ENCODE data around the gene SLC29A1. TPM values are rescaled to one million over a fixed set of nuclear protein-coding genes. Genes with fewer than 3 reads are reported as not detected.
A peak's percentile ranks its signal among the peaks of the same experiment; 100 is the strongest.
"Not testable (repeated sequence)": the region's sequence is repeated elsewhere in the genome, so short reads cannot be mapped to it uniquely, and the experiment has no call there.

Gene SLC29A1
- total and polyA plus RNA-seq, 4 donors: 16.1 to 51.8 (median 27.2) TPM

DNA sequence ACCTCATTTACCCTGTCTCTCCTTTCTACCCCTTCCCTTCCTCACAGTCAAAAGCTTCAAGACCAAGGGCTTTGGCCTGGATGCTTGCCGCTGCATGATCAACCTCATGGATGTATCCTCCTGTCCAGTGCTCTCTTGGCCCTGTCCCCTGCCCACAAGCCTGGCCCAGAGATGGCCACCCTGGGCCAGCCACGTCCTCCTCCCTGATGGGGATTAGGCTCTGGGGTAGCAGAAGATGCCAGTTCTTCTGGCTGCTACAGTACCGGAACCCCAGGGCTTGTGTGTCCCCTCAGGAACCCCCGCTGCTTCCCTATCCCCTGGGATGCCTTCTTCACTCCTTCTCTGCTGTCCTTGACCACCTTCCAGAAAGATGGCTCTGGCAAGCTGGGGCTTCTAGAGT is 42.5 kb upstream of the SLC29A1 start:
- DNase-seq (ENCODE audit: low read depth in 4 of 6, low spot score in 6 of 6): no peak
- no peaks in the 10 kb centered on the region for H3K27me3 ChIP-seq (ENCODE audit: control insufficient read depth, insufficient read depth, low read length)
- peaks cover 2% of the 10 kb centered on the region for H3K4me1 ChIP-seq (ENCODE audit: control insufficient read depth, insufficient read depth, low read length)
- 89% methylated on average over 4 of the region's 4 CpGs for WGBS (ENCODE audit: insufficient coverage)
- no peak overlapping the region for H3K4me3 ChIP-seq (ENCODE audit: low read depth, low read length)
- no peaks in the 10 kb centered on the region for H3K9me3 ChIP-seq (ENCODE audit: control insufficient read depth, insufficient read depth, low read length)
- H3K27ac ChIP-seq (ENCODE audit: low read depth, low read length): no peak overlapping the region
- no peaks in the 10 kb centered on the region for H3K36me3 ChIP-seq (ENCODE audit: control insufficient read depth, insufficient read depth, low read length)

DNA sequence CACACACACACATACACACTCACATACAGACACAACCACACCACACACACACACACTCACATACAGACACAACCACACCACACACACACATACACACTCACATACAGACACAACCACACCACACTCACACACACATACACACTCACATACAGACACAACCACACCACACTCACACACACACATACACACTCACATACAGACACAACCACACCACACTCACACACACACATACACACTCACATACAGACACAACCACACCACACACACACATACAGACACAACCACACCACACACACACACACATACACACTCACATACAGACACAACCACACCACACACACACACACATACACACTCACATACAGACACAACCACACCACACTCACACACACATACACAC is 41.6 kb upstream of the SLC29A1 start:
- not testable (repeated sequence) for H3K36me3 ChIP-seq (ENCODE audit: control insufficient read depth, insufficient read depth, low read length); DNase-seq (ENCODE audit: low read depth in 4 of 6, low spot score in 6 of 6); H3K27ac ChIP-seq (ENCODE audit: low read depth, low read length); H3K4me3 ChIP-seq (ENCODE audit: low read depth, low read length); H3K4me1 ChIP-seq (ENCODE audit: control insufficient read depth, insufficient read depth, low read length); H3K27me3 ChIP-seq (ENCODE audit: control insufficient read depth, insufficient read depth, low read length); H3K9me3 ChIP-seq (ENCODE audit: control insufficient read depth, insufficient read depth, low read length)

DNA sequence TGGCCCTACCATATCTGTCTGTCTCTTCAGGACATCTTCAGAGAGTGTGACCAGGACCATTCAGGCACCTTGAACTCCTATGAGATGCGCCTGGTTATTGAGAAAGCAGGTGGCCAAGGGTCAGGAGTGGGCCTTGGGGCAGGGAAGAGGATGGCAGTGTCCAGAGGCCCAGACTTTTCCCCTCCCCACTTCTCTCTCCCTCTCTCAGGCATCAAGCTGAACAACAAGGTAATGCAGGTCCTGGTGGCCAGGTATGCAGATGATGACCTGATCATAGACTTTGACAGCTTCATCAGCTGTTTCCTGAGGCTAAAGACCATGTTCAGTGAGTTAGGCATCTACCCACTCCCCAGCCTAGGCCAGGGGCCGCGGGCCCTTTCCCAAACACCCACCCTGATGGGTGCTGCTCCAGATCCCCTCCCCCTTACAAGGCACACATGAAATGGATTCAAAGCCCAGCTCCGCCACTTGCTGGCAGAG is 40.4 kb upstream of the SLC29A1 start:
- Histone ChIP-seq H3K4me1 (ENCODE audit: control insufficient read depth, insufficient read depth, low read length) (peaks cover 8% of the 10 kb centered on the region), H3K27ac (ENCODE audit: low read depth, low read length) (no peak overlapping the region), H3K36me3 (ENCODE audit: control insufficient read depth, insufficient read depth, low read length) (no peaks in the 10 kb centered on the region), H3K9me3 (ENCODE audit: control insufficient read depth, insufficient read depth, low read length) (no peaks in the 10 kb centered on the region), H3K27me3 (ENCODE audit: control insufficient read depth, insufficient read depth, low read length) (no peaks in the 10 kb centered on the region), H3K4me3 (ENCODE audit: low read depth, low read length) (no peak overlapping the region)
- no peak for DNase-seq (ENCODE audit: low read depth in 4 of 6, low spot score in 6 of 6)
- WGBS (ENCODE audit: insufficient coverage): 85% methylated on average over 2 of the region's 4 CpGs

DNA sequence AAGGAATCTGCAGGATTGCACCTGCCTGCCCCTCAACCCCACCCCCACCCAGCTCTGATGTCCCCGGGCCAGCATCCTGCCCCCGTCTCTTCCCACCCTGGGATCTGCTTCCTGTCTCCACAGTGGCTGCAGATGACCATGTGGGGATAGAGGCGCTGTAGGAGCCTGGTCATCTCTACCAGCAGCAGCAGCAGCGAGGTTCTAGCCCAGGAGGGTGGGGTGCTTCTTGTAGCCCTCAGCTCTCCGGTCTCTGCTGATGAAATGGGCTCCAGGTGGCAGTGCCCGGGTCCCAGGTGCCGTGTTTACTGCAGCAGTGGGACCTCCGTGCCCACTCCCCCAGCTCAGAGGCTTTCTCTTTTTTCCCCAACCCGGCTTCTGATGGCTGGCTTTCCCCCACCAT is 39.6 kb upstream of the SLC29A1 start:
- H3K4me3 ChIP-seq (ENCODE audit: low read depth, low read length): no peak overlapping the region
- 78% methylated on average over 6 of the region's 9 CpGs for WGBS (ENCODE audit: insufficient coverage)
- H3K36me3 ChIP-seq (ENCODE audit: control insufficient read depth, insufficient read depth, low read length): no peaks in the 10 kb centered on the region
- no peaks in the 10 kb centered on the region for H3K9me3 ChIP-seq (ENCODE audit: control insufficient read depth, insufficient read depth, low read length)
- no peaks in the 10 kb centered on the region for H3K27me3 ChIP-seq (ENCODE audit: control insufficient read depth, insufficient read depth, low read length)
- H3K4me1 ChIP-seq (ENCODE audit: control insufficient read depth, insufficient read depth, low read length): peaks cover 8% of the 10 kb centered on the region
- DNase-seq (ENCODE audit: low read depth in 4 of 6, low spot score in 6 of 6): no peak
- H3K27ac ChIP-seq (ENCODE audit: low read depth, low read length): no peak overlapping the region

DNA sequence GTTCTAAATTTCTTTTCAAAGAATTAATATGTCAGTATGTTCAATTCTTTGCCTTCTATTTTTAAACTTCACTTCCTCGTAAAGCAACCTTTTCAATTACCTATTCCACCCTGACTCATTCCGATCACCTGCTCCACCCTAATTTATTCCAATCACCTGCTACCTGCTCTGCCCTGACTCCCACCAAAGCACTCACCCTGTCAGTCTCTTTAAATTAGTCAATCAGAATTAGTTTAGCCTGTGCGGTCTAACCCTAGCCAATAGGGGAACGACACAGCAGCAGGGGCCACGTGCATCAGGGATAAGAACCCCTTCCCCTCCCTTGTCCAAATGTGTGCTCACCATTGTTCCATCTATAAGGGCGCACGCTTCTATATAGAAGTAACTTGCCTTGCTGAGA is 38.0 kb upstream of the SLC29A1 start:
- H3K4me3 ChIP-seq (ENCODE audit: low read depth, low read length); H3K4me1 ChIP-seq (ENCODE audit: control insufficient read depth, insufficient read depth, low read length); H3K36me3 ChIP-seq (ENCODE audit: control insufficient read depth, insufficient read depth, low read length); H3K9me3 ChIP-seq (ENCODE audit: control insufficient read depth, insufficient read depth, low read length); H3K27ac ChIP-seq (ENCODE audit: low read depth, low read length); H3K27me3 ChIP-seq (ENCODE audit: control insufficient read depth, insufficient read depth, low read length); DNase-seq (ENCODE audit: low read depth in 4 of 6, low spot score in 6 of 6): not testable (repeated sequence)
- WGBS (ENCODE audit: insufficient coverage): 74% methylated on average over 3 of the region's 7 CpGs

DNA sequence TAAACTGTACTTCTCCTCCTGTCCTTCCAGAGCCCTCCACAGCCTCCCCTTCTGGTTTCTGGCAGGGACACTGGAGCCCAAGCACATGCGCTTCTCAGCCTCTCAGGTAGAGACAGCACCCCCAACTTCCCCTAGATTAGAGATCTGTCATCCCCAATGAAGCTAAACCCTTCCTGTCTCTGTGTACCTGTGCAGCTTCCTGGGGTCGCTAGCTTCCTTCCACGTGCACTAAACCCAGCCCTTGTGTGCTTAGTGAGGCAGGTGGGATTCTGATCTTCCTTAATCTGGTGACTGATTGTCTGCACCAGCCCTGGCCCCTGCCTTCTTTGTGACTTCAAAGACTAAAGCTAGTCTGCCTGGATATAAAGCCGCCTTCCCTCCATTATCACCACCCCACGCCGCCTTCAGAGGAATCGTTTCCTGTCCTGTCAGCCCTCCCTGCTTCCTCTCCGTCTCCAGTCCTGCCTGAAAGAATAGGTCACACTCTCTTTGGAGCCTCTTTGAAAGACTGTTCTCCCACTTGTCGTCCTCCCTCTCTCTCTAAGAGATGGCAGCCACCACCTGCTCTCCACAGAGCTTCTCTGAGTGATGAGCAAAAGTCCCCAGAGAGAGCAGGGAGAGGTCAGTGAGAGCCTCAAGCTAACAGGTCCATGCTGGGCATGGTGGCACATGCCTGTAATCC is 37.3 kb upstream of the SLC29A1 start:
- DNase-seq (ENCODE audit: low read depth in 4 of 6, low spot score in 6 of 6): no peak
- Histone ChIP-seq H3K27me3 (ENCODE audit: control insufficient read depth, insufficient read depth, low read length) (no peaks in the 10 kb centered on the region), H3K27ac (ENCODE audit: low read depth, low read length) (no peak overlapping the region), H3K4me1 (ENCODE audit: control insufficient read depth, insufficient read depth, low read length) (peaks cover 8% of the 10 kb centered on the region), H3K36me3 (ENCODE audit: control insufficient read depth, insufficient read depth, low read length) (no peaks in the 10 kb centered on the region), H3K4me3 (ENCODE audit: low read depth, low read length) (no peak overlapping the region), H3K9me3 (ENCODE audit: control insufficient read depth, insufficient read depth, low read length) (no peaks in the 10 kb centered on the region)
- WGBS (ENCODE audit: insufficient coverage): 23% methylated on average over 8 of the region's 9 CpGs

DNA sequence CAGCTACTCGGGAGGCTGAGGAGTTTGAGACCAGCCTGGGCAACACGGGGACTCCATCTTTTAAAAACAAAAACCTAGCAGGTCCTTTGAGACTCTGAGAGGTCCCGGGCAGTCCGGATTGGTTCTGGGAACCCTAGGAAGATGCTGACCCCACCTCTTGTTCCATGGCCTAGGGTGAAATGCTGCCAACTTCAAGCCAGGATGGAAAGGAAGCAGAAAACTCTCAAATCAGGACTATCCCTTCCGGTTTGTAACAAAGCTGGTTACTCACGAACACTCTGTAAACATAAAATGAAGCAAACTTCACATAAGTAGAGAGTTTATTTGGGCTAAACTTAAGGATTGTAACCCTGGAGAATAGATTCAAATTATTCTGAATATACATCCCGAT is 36.8 kb upstream of the SLC29A1 start:
- peaks cover 8% of the 10 kb centered on the region for H3K4me1 ChIP-seq (ENCODE audit: control insufficient read depth, insufficient read depth, low read length)
- no peaks in the 10 kb centered on the region for H3K36me3 ChIP-seq (ENCODE audit: control insufficient read depth, insufficient read depth, low read length)
- WGBS (ENCODE audit: insufficient coverage): 68% methylated on average over 4 of the region's 7 CpGs
- H3K9me3 ChIP-seq (ENCODE audit: control insufficient read depth, insufficient read depth, low read length): no peaks in the 10 kb centered on the region
- H3K27ac ChIP-seq (ENCODE audit: low read depth, low read length): no peak overlapping the region
- DNase-seq (ENCODE audit: low read depth in 4 of 6, low spot score in 6 of 6): no peak
- no peaks in the 10 kb centered on the region for H3K27me3 ChIP-seq (ENCODE audit: control insufficient read depth, insufficient read depth, low read length)
- no peak overlapping the region for H3K4me3 ChIP-seq (ENCODE audit: low read depth, low read length)

DNA sequence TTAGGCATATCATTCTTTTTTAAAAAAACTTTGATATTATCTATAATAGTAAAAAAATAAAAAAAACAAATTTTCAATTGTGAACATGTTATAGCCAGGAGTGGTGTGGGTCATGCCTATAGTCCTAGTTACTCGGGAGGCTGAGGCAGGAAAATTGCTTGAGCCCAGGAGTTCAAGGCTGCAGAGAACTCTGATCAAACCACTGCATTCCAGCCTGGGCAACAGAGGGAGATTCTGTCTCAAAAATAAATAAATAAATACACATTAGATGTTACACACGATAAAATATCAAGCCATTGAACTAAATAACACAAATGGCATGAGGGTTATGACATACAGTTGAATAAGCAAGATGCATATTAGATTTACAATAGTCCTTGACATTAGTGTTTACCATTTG is 34.6 kb upstream of the SLC29A1 start:
- no peaks in the 10 kb centered on the region for H3K36me3 ChIP-seq (ENCODE audit: control insufficient read depth, insufficient read depth, low read length)
- no peak for DNase-seq (ENCODE audit: low read depth in 4 of 6, low spot score in 6 of 6)
- H3K9me3 ChIP-seq (ENCODE audit: control insufficient read depth, insufficient read depth, low read length): no peaks in the 10 kb centered on the region
- no peak overlapping the region for H3K27ac ChIP-seq (ENCODE audit: low read depth, low read length)
- no peak overlapping the region for H3K4me3 ChIP-seq (ENCODE audit: low read depth, low read length)
- H3K27me3 ChIP-seq (ENCODE audit: control insufficient read depth, insufficient read depth, low read length): no peaks in the 10 kb centered on the region
- 57% methylated on average over 1 of the region's 2 CpGs for WGBS (ENCODE audit: insufficient coverage)
- H3K4me1 ChIP-seq (ENCODE audit: control insufficient read depth, insufficient read depth, low read length): peaks cover 8% of the 10 kb centered on the region

DNA sequence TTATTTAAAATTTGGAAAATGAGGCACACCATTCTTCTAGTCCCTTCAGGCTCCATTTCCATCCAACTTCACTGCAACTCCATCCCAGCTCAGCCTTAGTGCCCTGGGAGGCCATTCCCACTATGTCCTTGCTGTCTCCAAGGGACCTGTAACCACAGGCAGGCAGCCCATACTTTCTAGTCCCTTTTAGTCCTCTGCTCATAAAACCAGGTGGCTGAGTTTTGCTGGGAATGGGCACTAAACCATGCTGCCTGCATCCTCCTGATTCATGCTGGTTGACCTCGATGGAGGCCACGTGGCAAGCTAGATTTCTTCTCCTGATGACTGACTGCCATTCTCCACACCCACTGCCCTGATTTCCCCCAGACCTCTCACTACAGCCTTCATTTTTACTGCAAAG is 34.1 kb upstream of the SLC29A1 start:
- Histone ChIP-seq H3K27ac (ENCODE audit: low read depth, low read length) (no peak overlapping the region), H3K27me3 (ENCODE audit: control insufficient read depth, insufficient read depth, low read length) (no peaks in the 10 kb centered on the region), H3K4me1 (ENCODE audit: control insufficient read depth, insufficient read depth, low read length) (peaks cover 8% of the 10 kb centered on the region), H3K9me3 (ENCODE audit: control insufficient read depth, insufficient read depth, low read length) (no peaks in the 10 kb centered on the region), H3K4me3 (ENCODE audit: low read depth, low read length) (no peak overlapping the region), H3K36me3 (ENCODE audit: control insufficient read depth, insufficient read depth, low read length) (no peaks in the 10 kb centered on the region)
- no peak for DNase-seq (ENCODE audit: low read depth in 4 of 6, low spot score in 6 of 6)
- WGBS (ENCODE audit: insufficient coverage): 82% methylated on average over 2 of the region's 2 CpGs

DNA sequence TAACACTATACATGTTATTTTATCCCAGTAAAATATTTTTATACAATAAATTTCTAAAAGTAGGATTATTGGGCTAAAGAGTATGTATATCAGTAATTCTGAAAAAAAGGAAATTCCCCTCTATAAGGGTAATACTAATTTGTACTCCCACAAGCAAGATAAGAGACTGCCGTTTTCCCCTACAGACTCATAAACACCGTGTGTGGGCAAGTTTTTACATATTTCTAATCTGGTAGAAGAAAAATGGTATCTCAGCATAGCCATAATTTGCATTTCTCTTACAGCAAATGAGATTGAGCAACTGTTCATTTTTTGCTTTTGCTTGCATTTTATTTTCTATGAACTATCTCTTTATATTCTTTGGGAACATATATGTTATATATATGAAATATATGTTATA is 32.7 kb upstream of the SLC29A1 start:
- Histone ChIP-seq H3K9me3 (ENCODE audit: control insufficient read depth, insufficient read depth, low read length) (no peaks in the 10 kb centered on the region), H3K36me3 (ENCODE audit: control insufficient read depth, insufficient read depth, low read length) (no peaks in the 10 kb centered on the region), H3K27me3 (ENCODE audit: control insufficient read depth, insufficient read depth, low read length) (no peaks in the 10 kb centered on the region), H3K4me1 (ENCODE audit: control insufficient read depth, insufficient read depth, low read length) (peaks cover 8% of the 10 kb centered on the region), H3K4me3 (ENCODE audit: low read depth, low read length) (no peak overlapping the region), H3K27ac (ENCODE audit: low read depth, low read length) (no peak overlapping the region)
- peak in 1 of 6 donors; percentile 14 for DNase-seq (ENCODE audit: low read depth in 4 of 6, low spot score in 6 of 6)
- WGBS (ENCODE audit: insufficient coverage): no CpG with 5 or more reads among the region's 2 CpGs

Data from spinal cord (tissue), 10 donors.